ENCODE data around the gene SLC26A11.
"Not testable (repeated sequence)": the region's sequence is repeated elsewhere in the genome, so short reads cannot be mapped to it uniquely, and the experiment has no call there.

The SLC26A11 gene

DNA sequence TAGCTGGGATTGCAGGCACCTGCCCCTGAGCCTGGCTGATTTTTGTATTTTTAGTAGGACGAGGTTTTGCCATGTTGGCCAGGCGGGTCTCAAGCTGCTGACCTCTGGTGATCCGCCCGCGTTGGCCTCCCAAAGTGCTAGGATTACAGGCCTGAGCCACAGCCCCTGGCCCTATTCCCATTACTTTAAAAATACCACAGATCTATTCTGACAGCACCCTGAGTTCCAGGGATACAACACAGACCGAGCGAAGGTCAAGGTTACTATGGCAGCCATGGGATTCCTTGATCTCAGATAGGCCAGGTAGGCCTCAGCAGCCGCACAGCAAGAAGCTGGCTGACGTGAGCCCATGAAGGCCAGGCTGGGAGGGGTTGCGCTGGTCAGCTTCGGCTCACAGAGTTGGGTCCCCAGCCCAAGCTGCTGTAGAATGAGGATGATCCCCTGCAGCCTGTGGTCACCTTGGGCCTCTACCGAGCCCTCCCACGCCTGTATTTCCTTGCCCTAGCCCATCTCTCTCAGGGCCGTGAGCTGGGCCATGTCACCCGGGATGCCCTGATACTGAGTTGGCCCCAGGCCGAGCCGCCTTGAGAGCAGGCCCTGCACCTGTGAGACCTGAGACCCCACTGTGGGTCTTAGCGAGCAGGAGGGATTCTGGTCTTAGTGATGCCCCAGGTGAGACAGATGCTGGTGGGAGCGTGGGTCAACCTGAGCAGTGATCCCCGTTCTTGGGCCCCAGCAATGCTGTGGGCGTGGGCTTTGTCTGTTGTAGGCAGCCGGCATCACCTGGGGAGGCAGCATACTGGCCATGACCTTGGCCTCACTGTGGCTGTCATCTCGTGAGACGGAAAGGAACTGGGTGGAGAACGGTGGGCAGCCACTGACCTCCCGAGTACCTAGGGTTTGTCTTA is 23.6 kb downstream of the SLC26A11 start:
- H3K9me3 Mint-ChIP-seq, result no peaks in the 10 kb centered on the region
- H3K4me1 Mint-ChIP-seq, result no peaks in the 10 kb centered on the region
- no peak overlapping the region for H3K4me3 Mint-ChIP-seq
- peaks cover 4% of the 10 kb centered on the region for H3K36me3 Mint-ChIP-seq
- no peaks in the 10 kb centered on the region for H3K27me3 Mint-ChIP-seq
- H3K27ac Mint-ChIP-seq, result no peak overlapping the region

- H3K27ac Mint-ChIP-seq, H3K9me3 Mint-ChIP-seq, H3K27me3 Mint-ChIP-seq, H3K36me3 Mint-ChIP-seq, H3K4me3 Mint-ChIP-seq, H3K4me1 Mint-ChIP-seq: not testable (repeated sequence)
These were observed 24.2 kb downstream of the SLC26A11 start for GRCh38 chr17:80244448-80244847.

- Mint-ChIP-seq H3K27me3 (no peaks in the 10 kb centered on the region), H3K36me3 (peaks cover 3% of the 10 kb centered on the region), H3K9me3 (no peaks in the 10 kb centered on the region), H3K27ac (no peak overlapping the region), H3K4me1 (no peaks in the 10 kb centered on the region), H3K4me3 (no peak overlapping the region)
These were observed 24.8 kb downstream of the SLC26A11 start for GRCh38 chr17:80244871-80245509.

DNA sequence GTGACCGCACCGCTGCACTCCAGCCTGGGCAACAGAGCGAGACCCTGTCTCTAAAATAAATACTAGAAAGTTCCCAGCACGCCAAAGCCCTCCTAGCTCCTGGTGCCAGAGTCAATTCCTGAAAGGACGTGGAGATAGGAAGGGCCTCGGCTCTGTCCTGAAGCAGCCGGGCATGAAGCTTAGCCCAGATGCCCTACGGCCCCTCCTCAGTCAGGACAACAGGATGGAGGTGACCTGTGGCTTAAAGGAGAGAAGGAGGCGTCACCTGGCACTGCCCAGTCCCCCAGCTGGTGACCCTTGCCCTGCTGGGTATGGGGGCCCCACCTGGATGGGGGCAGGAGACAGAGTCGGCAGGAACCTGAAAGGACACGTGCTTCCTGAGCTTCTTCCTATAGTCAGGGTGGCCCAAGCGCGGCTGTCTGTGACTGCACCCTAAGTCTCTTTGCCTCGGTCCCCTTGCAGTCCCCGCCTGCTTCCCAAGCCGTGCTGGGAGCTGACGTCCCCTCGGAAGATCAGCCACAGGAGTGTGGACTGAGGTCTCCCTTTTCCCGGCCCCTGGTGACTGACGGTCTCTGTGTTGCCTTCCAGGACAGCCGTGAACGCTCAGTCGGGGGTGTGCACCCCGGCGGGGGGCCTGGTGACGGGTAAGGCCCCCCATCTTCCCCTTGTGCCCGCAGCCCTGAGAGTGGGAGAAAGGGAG is 25.5 kb downstream of the SLC26A11 start:
- Mint-ChIP-seq H3K27ac (no peak overlapping the region), H3K36me3 (peaks cover 3% of the 10 kb centered on the region), H3K4me3 (no peak overlapping the region), H3K4me1 (no peaks in the 10 kb centered on the region), H3K27me3 (no peaks in the 10 kb centered on the region), H3K9me3 (no peaks in the 10 kb centered on the region)

DNA sequence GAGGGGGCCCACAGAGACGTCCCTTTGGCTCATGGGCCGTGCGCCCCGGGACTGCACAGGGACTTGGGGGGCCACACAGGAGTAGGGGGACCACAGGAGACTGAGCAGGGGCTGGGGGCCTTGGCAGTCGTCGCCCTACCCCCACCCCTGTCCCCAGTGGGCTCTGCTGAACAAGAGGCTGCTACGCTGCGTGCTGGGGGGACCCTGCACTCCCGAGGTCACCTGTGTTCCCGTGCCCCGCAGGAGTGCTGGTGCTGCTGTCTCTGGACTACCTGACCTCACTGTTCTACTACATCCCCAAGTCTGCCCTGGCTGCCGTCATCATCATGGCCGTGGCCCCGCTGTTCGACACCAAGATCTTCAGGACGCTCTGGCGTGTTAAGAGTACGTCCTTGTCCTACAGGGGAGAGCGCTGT is 26.0 kb downstream of the SLC26A11 start:
- H3K9me3 Mint-ChIP-seq, result no peaks in the 10 kb centered on the region
- peaks cover 3% of the 10 kb centered on the region for H3K36me3 Mint-ChIP-seq
- H3K27ac Mint-ChIP-seq, result no peak overlapping the region
- H3K4me3 Mint-ChIP-seq, result no peak overlapping the region
- H3K4me1 Mint-ChIP-seq, result no peaks in the 10 kb centered on the region
- H3K27me3 Mint-ChIP-seq, result no peaks in the 10 kb centered on the region

GRCh38 chr17:80246726-80247125 is 26.5 kb downstream of the SLC26A11 start:
- no peaks in the 10 kb centered on the region for H3K4me1 Mint-ChIP-seq
- H3K27me3 Mint-ChIP-seq, result no peaks in the 10 kb centered on the region
- H3K36me3 Mint-ChIP-seq, result peaks cover 3% of the 10 kb centered on the region
- no peak overlapping the region for H3K4me3 Mint-ChIP-seq
- no peak overlapping the region for H3K27ac Mint-ChIP-seq
- H3K9me3 Mint-ChIP-seq, result no peaks in the 10 kb centered on the region

- Mint-ChIP-seq H3K27ac (no peak overlapping the region), H3K9me3 (no peaks in the 10 kb centered on the region), H3K4me3 (no peak overlapping the region), H3K4me1 (peaks cover 1% of the 10 kb centered on the region), H3K27me3 (no peaks in the 10 kb centered on the region), H3K36me3 (peaks cover 3% of the 10 kb centered on the region)
These were observed 27.3 kb downstream of the SLC26A11 start for GRCh38 chr17:80247561-80247960.

DNA sequence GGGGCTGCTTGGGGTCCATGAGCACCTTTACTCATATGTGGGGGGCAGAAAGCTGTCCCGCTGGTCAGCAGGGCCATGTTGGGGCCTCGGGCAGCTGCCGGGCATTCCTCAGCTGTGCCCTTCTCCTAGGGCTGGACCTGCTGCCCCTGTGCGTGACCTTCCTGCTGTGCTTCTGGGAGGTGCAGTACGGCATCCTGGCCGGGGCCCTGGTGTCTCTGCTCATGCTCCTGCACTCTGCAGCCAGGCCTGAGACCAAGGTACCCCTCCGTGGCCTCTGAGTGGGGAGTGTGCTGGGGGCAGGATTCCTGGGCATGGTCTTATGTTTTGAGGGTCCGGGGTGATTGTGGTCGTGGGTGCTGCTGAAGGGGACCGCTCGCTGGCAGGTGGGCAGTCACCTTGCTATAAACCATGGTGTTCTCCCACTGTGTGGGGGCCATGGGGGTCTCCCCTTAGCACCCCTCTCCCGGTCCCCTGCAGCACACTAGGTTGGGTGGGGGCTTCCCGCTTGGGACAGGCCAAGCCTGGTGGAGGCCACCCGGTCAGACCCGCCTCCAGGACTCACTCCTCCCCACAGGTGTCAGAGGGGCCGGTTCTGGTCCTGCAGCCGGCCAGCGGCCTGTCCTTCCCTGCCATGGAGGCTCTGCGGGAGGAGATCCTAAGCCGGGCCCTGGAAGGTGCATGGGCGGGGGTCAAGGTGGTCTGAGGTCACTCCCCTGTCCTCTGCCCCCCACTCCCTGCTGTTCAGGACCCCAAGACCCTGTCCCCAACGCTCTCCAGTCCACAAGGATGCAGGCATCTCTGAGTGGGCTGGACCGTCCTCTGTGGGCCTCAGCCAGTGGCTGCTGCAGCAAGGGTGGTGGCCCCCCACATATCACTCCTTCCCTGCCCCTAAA is 28.0 kb downstream of the SLC26A11 start:
- H3K36me3 Mint-ChIP-seq, result peaks cover 3% of the 10 kb centered on the region
- peaks cover 8% of the 10 kb centered on the region for H3K4me1 Mint-ChIP-seq
- no peaks in the 10 kb centered on the region for H3K27me3 Mint-ChIP-seq
- H3K9me3 Mint-ChIP-seq, result no peaks in the 10 kb centered on the region
- no peak overlapping the region for H3K27ac Mint-ChIP-seq
- H3K4me3 Mint-ChIP-seq, result no peak overlapping the region

- Mint-ChIP-seq H3K36me3 (peaks cover 3% of the 10 kb centered on the region), H3K27me3 (no peaks in the 10 kb centered on the region), H3K27ac (no peak overlapping the region), H3K4me1 (peaks cover 16% of the 10 kb centered on the region), H3K9me3 (no peaks in the 10 kb centered on the region), H3K4me3 (no peak overlapping the region)
These were observed 28.9 kb downstream of the SLC26A11 start for GRCh38 chr17:80248894-80249710.

DNA sequence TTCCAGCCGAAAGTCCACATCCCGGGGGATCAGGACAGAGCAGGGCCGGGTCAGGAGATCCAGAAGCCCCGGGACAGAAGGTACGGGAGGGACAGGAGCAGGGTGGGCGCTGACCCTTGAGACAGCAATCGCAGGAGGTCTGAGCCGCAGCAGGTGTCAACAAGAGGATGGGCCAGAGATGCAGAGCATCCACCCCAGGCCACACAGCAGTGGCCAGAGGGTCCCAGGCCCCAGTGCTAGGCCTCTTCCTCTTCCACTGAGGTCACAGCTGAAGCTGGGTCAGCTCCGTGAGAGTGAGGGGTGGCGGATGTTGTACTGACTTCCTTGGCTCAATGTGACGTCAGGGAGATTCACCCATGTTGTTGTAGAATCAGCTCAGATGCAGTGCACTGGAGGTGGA is 31.7 kb downstream of the SLC26A11 start:
- H3K27ac Mint-ChIP-seq, result peak overlapping the region; percentile 55
- H3K4me1 Mint-ChIP-seq, result peaks cover 30% of the 10 kb centered on the region
- H3K9me3 Mint-ChIP-seq, result no peaks in the 10 kb centered on the region

GRCh38 chr17:80252871-80253270 is 32.6 kb downstream of the SLC26A11 start:
- no peak overlapping the region for H3K4me3 Mint-ChIP-seq
- H3K27me3 Mint-ChIP-seq, result no peaks in the 10 kb centered on the region
- H3K36me3 Mint-ChIP-seq, result no peaks in the 10 kb centered on the region
- no peaks in the 10 kb centered on the region for H3K9me3 Mint-ChIP-seq
- H3K4me1 Mint-ChIP-seq, result peaks cover 36% of the 10 kb centered on the region
- peak overlapping the region; percentile 65 for H3K27ac Mint-ChIP-seq

More for the DNA sequence above, 31.7 kb downstream of the SLC26A11 start:
- Mint-ChIP-seq H3K27me3 (no peaks in the 10 kb centered on the region), H3K4me3 (no peak overlapping the region), H3K36me3 (no peaks in the 10 kb centered on the region)

GRCh38 chr17:80253631-80254395 is 33.6 kb downstream of the SLC26A11 start:
- no peaks in the 10 kb centered on the region for H3K9me3 Mint-ChIP-seq
- no peaks in the 10 kb centered on the region for H3K27me3 Mint-ChIP-seq
- no peak overlapping the region for H3K4me3 Mint-ChIP-seq
- no peaks in the 10 kb centered on the region for H3K36me3 Mint-ChIP-seq
- H3K4me1 Mint-ChIP-seq, result peaks cover 46% of the 10 kb centered on the region
- peak overlapping the region; percentile 98 for H3K27ac Mint-ChIP-seq

GRCh38 chr17:80254396-80255251 is 34.4 kb downstream of the SLC26A11 start:
- Mint-ChIP-seq H3K9me3 (no peaks in the 10 kb centered on the region), H3K4me1 (peaks cover 54% of the 10 kb centered on the region)

More at GRCh38 chr17:80254396-80255251, 34.4 kb downstream of the SLC26A11 start:
- peak overlapping the region; percentile 61 for H3K4me3 Mint-ChIP-seq
- H3K27me3 Mint-ChIP-seq, result no peaks in the 10 kb centered on the region
- no peaks in the 10 kb centered on the region for H3K36me3 Mint-ChIP-seq
- peak overlapping the region; percentile 98 for H3K27ac Mint-ChIP-seq

Data from activated naive CD4-positive, alpha-beta T cell treated with anti-CD3 and anti-CD28 coated beads, Interleukin-2, amount 50 U/mL, for 24 hours (primary cell).